Stimulated activated CD8-positive, alpha-beta memory T cell treated with anti-CD3 and anti-CD28 coated beads, Interleukin-4, amount 100 ng/mL, for 1 hour (primary cell): ENCODE measurements around the gene TMEM108.

Source experiments
- DNase-seq, 2 donors: peaks; one replicate each; pipeline ENCODE4 v3.0.0-alpha.2; 2020; ENCODE audit warnings: low read depth in 2 of 2, low spot score in 1 of 2

TMEM108 gene

DNA sequence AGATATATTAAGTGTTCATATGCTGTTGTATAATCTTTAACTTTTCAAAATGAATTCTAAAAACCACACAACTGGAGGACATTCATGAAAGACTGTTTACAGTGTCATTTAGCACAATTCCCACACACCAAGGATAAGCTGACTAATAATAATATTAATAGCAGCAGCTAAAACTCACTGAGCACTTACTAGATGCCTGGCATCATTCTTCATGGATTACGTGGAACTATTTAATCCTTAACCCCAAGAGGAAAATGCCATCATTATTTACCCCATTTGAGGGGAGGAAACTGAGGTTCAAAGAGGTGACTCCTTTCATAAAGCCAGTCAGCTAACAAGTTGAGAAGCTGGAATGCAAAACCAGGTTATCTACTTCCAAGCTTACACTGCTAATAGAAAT, 77.0 kb downstream of the TMEM108 start:
- no peak for DNase-seq

DNA sequence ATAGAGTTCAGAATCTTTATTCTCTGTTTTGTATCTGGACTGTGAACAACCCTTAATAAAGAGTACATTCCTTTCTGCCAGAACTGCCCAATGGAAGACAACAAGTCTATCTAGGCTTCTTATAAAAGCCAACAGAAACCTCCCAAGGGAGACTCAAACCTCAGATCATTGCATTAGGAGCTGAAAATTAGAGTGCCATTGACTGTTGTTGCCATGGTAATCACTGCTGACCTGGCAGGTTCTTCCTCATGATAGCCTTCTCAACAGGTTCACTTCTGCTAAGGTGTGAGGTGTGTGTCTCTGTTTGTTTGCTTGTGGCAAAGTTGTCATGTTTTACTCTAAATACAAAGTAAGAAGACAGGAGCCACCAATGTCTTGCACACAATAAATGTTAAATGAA, 79.2 kb downstream of the TMEM108 start:
- no peak for DNase-seq

DNA sequence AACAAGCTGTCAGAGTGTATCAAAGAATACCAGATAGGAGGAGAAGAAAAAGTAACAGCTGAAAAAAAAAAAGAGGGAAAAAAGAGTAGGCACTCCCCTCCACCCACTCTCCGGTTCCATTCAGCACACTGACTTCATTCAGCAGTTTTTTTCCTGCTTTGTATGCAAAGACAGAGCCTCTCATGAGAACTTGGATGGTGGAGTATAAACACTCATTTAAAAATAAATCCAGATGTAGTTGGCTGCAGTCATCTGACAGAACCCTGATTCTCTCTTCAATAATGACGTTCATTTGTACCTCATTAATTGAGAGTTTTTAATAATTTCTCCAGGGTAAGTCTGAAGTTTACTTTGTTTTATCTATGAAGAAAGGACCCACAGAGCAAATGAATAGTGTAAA, 81.0 kb downstream of the TMEM108 start:
- DNase-seq: no peak

DNA sequence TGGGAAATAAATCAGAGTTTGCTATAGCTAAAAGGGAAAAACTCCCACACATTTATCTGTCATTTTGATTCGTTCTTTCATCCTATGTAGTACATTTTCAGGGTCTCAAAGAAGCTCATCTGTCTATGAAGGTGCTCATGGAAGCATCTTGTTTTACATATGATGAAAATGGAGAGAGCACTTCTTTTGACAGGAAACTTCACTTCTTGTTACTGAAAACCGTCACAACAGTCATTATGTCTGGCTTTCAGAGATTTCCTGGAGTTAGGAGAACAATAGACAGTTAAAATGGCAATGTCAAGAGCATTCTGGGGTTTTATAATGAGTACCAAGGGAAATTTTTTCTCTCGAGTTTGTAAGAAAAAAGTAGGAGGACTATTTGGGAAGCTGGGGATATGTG, 83.3 kb downstream of the TMEM108 start:
- DNase-seq: no peak

DNA sequence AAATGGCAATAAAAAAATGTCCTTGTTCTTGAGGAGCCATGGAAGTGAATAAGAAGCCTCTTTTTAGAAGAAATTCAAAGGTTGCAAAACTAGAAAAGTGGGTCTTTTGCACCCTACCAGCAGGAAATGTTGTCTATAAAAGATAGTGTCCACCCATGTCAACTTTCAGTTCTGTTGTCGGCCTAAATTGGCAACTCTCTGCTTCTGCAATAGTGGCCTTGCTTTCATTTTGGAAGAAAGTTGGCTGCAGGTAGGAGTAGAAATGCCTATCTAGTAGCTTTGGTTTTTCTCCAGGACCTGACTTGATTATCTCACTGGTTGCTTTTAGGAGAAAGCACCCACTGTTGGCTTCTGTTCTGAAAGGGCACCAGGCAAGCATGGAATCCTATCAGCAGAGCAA, 85.4 kb downstream of the TMEM108 start:
- DNase-seq: no peak

DNA sequence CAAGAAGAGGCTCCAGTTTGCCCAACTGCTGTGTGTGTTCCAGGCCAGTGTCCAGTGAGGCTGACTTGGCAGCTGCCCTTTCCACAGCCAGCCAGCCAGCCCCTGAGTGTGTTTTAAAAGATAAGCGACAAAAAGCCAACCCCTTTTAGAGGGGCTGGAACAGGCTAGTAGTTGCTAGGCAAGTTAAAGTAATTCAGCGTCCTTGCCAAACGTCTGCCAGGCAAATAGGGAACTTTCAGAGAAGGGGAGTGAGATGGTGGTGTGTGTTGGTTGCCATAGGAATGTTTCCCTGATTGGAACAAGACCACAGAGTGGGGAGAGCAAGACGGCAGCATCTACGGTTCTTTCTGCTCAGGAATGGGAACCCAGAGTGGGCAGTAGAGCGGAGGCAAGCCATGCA, 86.3 kb downstream of the TMEM108 start:
- no peak for DNase-seq

DNA sequence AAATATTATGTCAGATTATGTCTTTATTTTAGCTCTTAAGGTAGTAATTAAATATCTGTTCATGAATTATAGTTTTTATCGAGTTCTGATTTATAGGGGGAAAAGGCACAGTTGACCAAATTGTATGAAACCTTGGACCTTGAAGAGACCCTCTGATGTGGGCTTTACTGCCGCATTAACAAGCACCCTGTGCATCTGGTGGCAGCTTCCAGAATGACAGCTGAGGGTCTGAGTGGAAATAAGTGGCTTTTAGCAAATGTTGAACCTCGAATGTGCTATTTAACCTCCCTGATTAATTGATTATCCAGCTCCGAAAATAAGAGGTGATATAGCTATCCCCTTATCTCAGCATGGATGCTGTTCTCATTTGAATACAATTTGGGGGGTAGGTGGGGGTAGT, 87.0 kb downstream of the TMEM108 start:
- no peak for DNase-seq

DNA sequence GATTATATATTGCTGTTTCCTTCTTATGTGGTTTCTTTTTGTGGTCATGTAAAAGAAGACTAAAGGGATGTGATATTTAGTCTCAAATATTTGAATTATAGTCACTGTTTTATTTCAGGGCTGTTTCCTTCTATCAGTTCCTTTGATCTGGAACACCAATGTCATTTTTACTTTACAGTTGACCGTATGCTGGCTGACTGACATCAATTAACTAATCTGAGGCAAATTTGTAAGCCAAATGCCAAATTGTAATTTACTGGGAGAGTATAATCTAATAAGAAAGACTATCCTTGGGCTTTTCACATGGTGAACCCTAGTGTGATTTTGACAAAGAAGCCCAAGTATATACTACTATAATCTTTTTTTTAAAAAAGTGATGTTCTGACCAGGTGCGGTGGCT, 87.6 kb downstream of the TMEM108 start:
- no peak for DNase-seq

DNA sequence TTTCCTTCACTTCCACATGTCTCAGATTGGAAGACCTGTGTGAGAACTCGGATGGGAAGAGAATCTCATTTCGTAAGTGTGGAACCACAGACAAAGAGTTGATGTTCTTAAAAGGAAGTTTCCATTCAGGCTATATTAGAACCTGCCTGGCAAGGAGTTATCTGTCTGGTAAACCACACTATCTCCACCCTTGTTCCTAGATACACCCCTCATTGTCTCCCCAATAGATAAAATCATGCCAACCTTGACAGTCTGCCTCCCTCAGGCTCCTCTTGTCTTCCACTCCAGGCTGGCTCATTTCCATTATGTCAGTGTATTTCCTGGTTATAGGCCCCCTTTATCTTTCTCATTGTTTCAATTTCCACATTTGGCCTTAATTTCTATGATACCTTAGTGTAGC, 89.2 kb downstream of the TMEM108 start:
- DNase-seq: no peak

DNA sequence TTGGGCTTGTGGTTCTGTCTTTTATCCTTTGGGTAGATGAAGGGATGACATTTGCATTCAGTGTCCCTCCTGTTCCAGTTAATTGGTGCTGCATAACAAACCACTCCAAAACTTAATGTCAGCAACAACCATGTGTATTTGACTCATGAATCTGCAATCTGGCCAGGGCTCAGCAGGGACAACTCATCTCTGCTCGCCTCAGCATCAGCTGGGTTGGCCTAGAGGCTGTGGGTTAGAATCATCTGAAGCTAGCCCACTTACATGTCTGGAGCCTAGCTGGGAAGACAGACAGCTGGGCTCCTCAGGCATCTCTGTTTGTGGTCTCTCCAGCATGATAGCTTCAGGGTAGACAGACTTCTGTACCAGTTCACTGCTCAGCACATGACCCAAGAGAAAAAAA, 92.0 kb downstream of the TMEM108 start:
- DNase-seq: no peak

DNA sequence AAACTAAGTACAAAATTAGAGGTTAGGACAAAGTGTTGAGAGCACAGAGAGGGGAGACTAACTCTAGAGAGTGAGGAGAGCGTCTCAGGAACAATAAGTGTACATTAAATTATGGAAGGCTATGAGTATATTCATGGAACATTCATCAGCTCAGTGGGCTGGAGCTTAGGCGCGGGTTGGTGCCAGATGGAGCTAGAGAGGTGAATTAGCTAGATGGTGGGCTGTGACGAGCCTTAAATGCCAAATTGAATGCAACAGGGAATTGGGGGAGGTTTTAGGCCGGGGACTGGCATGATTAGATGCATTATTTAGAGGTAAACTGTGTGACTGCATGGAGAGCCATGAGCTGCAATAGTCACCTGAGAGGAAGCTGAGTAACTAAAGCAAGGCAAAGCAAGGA, 97.1 kb downstream of the TMEM108 start:
- DNase-seq: no peak

DNA sequence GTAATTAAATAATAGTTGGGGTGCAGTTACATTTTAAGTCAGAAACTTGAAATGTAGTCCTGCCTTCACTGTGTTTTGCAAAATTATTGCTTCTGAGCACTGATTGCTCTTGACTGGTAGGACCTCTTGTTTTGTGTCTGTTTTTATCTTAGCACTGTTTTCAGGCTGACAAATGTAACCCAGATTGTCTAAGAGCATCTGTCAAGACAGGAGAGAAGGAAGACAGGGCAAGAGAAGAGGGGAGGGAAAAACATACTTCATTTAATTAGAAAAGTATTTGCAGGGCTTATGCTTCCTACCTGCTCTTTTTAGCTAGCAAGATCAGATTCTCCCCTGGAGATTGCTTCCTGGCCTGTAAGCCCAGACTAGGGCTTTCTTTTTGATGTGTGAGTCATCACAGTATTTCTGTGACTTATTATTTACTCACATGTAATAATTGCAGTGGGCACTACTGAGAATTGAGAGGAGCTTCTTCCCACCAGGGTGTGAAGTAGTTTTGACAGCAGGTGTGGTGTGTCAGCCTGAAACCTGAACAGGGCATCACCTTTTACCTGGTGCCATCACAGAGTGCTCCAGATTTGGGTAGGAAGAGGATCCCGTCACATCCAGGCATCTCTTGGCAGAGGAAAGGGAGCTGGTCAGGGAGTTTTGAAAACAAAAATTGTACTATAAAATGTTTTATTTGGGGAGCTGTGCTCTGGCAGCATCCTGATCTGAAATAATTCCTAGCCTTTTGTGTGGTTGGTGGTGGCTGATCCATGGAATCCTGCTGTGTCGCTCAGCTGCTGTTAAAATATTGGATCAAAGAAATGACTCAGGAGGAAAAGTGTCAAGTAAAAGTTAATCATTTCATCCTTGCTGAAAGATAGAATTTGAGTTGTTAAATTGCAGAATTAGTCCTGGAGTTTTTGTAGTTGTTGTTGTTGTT, 98.2 kb downstream of the TMEM108 start:
- DNase-seq: no peak

DNA sequence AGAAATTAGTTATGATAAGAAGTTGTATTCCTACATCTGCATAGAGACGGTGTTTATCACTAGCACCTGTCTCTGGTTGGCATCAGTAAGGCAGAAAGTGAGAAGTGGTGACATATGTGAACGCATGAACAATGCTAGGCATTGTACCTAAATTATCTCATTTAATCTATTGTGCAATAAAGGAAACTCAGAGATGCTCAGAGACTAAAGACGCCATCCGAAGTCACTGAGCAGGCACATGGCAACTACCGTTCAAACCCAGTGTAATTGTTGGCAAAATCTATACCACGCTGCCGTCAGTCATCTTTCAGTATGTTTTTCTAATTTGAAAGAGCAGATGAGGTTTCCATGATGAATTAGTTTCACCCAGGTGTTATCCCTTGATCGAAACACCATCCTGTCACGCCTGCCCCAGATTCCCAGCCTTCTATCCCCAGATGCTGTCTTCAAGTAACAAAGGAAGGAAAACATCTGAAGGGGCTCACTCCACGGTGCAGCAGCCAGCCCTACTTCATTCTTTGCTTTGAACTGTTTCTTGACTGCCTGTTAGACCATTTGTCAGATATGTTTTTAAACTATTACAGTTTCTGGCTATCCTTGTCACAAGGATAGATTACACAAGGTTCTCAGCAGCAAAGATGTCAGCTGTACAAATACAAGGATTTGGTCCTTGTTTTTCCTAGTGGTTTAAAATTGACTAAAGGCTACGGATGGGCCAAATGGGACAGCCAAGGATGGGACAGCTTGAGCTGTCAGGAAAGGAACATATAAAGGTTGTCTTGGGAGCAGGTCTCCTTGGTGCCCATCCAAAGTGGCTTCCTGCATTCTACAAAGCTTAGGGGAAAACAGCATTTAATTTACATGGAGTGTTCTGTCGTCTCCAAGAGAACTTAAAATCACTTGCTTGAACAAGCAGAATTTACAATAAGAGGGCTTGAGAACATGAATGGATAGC, 99.1 kb downstream of the TMEM108 start:
- no peak for DNase-seq

DNA sequence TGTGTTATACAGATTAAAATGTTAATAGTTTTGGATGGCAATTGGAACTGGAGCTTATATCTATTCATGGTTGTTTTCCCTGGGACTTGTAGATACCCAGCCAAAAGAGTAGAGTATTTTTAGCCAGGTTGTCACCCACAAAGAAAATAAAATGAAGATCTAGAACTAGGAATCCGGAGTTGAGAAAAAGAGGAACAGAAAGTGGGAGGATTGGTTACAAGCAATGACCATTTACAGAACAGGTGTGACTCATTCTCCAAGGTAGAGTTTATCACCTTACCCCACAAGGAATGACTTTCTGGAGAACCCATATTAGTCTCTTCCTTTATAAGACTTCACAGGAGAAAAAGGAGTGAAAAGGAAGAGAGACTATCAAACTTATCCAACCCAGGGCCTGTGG, 99.8 kb downstream of the TMEM108 start:
- no peak for DNase-seq

DNA sequence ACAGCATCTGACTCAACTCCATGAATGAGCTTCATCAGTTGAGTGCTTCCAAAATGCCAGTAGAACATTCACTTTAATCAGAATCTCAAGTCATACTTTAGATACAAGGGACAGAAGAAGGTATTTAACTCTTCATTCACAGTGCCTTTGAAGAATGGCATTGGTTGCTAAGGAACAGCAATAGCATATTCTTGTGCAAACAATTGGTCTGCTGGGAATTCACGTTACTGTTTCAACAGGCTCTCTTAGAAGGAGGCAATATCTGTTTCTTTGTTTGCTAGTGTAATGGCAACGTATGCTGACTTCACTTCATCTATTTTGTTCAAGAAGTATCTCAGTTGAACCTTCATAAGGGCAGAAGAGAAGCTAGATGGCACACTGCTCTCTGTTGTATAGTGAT, 113.9 kb downstream of the TMEM108 start:
- DNase-seq: no peak

DNA sequence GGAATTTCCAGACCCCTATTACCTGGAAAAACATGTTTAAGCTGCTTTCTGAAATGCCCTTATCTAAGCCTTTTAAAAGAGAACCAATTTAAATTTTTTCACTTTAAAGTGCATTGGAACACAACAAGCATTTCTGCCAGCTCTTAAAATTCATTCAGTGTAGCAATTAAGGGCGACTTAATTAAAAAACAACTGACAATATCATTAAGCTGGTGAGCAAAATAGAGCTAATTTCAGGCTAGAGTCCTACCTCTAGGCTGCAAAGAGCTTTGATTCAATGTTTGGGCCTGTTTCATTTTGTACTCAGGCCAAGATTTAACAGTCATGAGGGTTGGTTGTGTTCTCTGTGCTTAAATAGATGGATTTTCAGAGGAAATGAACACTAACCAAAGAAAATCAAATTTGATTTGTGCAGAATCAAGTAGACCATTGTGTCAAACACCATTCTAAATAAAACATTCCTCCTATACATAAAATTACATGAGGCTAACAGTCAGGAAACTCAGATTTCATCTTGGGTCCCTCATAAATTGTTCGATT, 114.6 kb downstream of the TMEM108 start:
- no peak for DNase-seq

DNA sequence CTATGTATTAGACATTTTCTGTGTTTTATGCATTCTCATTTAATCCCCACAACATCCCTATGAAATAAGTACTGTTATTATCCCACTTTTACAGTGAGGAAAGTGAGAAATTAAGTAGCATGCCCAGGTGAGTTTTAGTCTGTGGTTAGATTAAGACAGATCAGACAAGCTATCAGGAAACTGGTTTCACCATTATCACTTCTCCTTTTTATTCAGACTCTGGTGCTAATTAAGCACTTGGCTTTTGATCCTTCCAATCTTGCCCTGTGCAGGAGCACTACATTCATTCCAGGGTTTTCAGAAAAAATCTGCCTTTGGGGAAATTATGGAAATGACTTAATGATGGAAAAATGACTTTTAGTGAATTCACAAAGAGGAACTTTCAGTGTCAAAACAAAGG, 115.2 kb downstream of the TMEM108 start:
- DNase-seq: no peak

DNA sequence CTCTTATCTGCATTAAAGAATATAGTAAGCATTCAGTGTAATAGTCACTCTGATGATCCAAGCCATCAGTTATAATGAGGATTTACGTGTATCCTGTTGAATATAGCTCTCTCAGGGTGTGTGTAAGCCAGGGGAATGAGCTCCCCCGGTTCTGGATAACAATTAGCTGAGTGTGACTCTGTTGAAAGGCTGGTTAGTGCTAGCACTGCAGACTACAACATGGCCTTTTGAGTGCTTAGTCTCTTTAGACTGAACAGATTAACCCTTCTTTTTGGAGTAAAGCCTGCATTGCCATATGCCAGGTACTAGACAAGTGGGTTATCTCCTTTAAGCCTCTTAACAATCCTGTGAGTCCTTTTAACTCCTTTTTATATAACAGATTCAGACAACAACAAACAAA, 119.5 kb downstream of the TMEM108 start:
- no peak for DNase-seq

DNA sequence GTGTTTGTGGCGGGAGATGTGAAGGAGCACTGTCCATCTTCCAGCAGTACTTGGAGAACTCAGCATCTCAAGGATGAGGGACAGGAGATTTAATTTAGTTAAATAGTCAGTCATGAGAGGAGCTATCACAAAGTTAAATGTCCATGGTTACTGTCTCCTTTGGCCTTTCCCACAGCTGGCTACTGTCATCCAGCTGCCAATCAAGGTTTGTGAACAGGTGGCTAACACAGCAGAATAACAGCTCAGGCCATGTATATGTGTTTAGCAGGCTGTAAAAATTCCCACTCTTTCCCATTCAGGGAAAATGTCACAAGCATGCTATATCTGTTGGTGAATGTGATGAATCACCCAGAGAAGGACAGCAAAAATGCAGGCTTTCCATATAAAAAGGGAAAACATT, 120.5 kb downstream of the TMEM108 start:
- no peak for DNase-seq

DNA sequence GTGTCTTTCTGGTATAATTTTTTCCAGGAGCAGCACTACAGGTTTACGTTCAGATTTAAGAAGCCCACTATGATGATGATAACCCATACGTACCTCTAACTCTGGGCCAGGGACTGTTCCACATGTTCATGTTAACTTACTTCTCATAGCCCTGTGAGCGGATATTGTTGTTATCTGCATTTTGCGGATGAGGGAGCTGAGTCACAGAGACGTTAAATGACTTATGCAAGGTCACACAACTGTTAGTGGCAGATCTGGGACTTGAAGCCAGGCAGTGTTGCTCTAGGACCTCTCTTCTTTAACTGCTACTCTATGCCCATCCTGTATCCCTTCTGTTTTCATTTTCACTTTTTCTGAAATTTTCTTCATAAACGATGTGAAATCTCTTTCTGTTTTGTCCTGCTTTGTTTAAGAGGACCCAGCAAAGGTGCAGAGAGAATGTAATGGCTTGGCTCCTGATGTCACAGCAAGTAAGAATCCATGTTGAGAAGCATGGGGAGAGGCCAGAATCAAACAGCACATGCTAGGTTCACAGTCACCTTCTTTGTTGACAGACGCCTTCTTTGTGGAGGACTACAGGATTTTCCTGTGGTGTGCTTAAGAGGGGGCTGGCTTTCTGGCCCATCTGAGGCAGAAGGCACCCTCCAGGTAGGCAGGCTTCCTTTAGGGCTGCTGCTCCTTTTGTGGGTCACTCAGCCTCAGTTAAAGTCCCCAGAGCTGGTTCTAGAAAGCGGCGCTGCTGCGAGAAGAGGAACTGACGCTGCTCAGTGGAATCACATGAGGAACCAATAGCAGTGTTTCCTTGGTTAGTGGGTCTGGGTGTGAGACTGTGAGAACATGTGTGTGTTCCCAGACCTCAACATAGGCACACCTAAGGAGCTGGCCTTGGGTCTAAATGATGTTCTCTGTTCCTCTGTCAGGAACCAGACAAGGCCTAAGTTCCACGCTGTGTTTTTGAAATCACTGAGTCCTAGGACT, 121.6 kb downstream of the TMEM108 start:
- DNase-seq: no peak

DNA sequence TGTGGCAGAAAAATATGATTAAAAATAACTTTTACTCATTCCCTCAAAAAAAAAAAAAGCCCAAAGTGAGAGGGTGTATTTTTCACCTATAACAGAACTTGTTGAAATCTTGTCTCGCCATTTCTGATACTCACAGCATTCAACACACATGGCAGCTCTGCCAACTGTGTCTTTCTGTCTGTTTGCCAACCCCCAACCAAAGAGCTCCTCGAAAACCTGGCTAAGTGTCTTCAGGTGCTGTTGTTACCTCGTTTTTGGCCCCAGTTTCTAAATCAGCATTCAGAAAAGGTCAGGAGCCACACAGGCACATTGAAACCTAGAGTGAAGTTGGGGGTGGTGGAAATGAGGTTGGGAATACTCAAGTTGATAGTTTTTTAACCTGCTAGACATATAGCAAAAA, 123.5 kb downstream of the TMEM108 start:
- DNase-seq: no peak
